Neural cell (in vitro differentiated cells): ENCODE measurements around the gene PPIL4. TPM values are rescaled to one million over a fixed set of nuclear protein-coding genes. Genes with fewer than 3 reads are reported as not detected.

ENCODE experiments used
- H2AFZ ChIP-seq: fragments of 200-600, 300-800 bp; sonication (generic), shearing (Covaris generic); 2 replicates; pipeline ENCODE4 v1.6.0; 2014; ENCODE audit warnings: low read depth, mild to moderate bottlenecking, antibody characterized with exemption, low read length, moderate library complexity
- H3F3A ChIP-seq: fragments of 200-600 bp; shearing (Covaris generic); 2 replicates; pipeline ENCODE4 v1.6.1; 2016; ENCODE audit warnings: mild to moderate bottlenecking, moderate library complexity, mixed read lengths, antibody characterized with exemption, low read length; ENCODE audit not compliant: insufficient read depth, poor library complexity, severe bottlenecking
- H3K27ac ChIP-seq: fragments of 200-600, 300-800 bp; sonication (generic), shearing (Covaris generic); 2 replicates; pipeline ENCODE4 v1.5.1; 2014; ENCODE audit warnings: mild to moderate bottlenecking, low read length, moderate library complexity
- H3K27me3 ChIP-seq: fragments of 300-800, 200-600 bp; sonication (generic), shearing (Covaris generic); 2 replicates; pipeline ENCODE4 v1.6.0; 2014; ENCODE audit warnings: mild to moderate bottlenecking, low read depth, low read length, moderate library complexity; ENCODE audit not compliant: insufficient read depth
- H3K36me3 ChIP-seq: fragments of 300-800, 200-600 bp; sonication (generic), shearing (Covaris generic); 2 replicates; pipeline ENCODE4 v1.5.1; 2014; ENCODE audit warnings: mild to moderate bottlenecking, antibody characterized with exemption, low read length, moderate library complexity; ENCODE audit not compliant: insufficient read depth
- H3K4me2 ChIP-seq: fragments of 300-800, 200-600 bp; sonication (generic), shearing (Covaris generic); 2 replicates; pipeline ENCODE4 v1.6.0; 2014; ENCODE audit warnings: mild to moderate bottlenecking, low read length
- H3K4me3 ChIP-seq: fragments of 300-800, 200-600 bp; sonication (generic), shearing (Covaris generic); 2 replicates; pipeline ENCODE4 v1.5.1; 2014; ENCODE audit warnings: mild to moderate bottlenecking, low read length, moderate library complexity
- H3K79me2 ChIP-seq: fragments of 200-600 bp; shearing (Covaris generic); replicated peaks from 2 replicates; pipeline ENCODE4 v1.6.0; 2014; ENCODE audit warnings: mild to moderate bottlenecking, low read length, moderate library complexity; ENCODE audit not compliant: insufficient read depth
- H3K9ac ChIP-seq: fragments of 300-800, 200-600 bp; sonication (generic), shearing (Covaris generic); 2 replicates; pipeline ENCODE4 v1.6.1; 2016; ENCODE audit warnings: mild to moderate bottlenecking, low read length, mixed read lengths
- H3K9me2 ChIP-seq: fragments of 200-600 bp; shearing (Covaris generic); 2 replicates; pipeline ENCODE4 v1.6.1; 2016; ENCODE audit warnings: mild to moderate bottlenecking, low read length, mixed read lengths; ENCODE audit not compliant: insufficient read depth
- H3K9me3 ChIP-seq: fragments of 200-600, 300-800 bp; sonication (generic), shearing (Covaris generic); 2 replicates; pipeline ENCODE4 v1.6.1; 2016; ENCODE audit warnings: mild to moderate bottlenecking, mixed run types, low read length, moderate library complexity, mixed read lengths
- H4K20me1 ChIP-seq: fragments of 200-600 bp; shearing (Covaris generic); 2 replicates; pipeline ENCODE4 v1.6.1; 2016; ENCODE audit warnings: mild to moderate bottlenecking, mixed run types; ENCODE audit not compliant: insufficient read depth
- CTCF ChIP-seq: fragments of 450-650 bp; IDR thresholded peaks from 2 replicates; pipeline ENCODE4 v1.5.1; 2014; ENCODE audit warnings: antibody characterized with exemption, mild to moderate bottlenecking, moderate library complexity; ENCODE audit not compliant: poor library complexity, severe bottlenecking
- EP300 ChIP-seq: fragments of 450-650 bp; conservative IDR thresholded peaks from 2 replicates; pipeline ENCODE4 v1.6.1; 2014; ENCODE audit warnings: antibody characterized with exemption, mild to moderate bottlenecking, moderate library complexity; ENCODE audit not compliant: poor library complexity, severe bottlenecking
- EZH2 ChIP-seq: fragments of 200-600, 300-800 bp; shearing (Covaris generic), sonication (generic); IDR thresholded peaks from 2 replicates; pipeline ENCODE4 v1.6.1; 2014; ENCODE audit warnings: antibody characterized with exemption, low read length, borderline replicate concordance, mild to moderate bottlenecking; ENCODE audit not compliant: insufficient read depth, poor library complexity, severe bottlenecking
- MXI1 ChIP-seq: fragments of 450-650 bp; conservative IDR thresholded peaks from 2 replicates; pipeline ENCODE4 v1.6.1; 2014; ENCODE audit warnings: antibody characterized with exemption, mild to moderate bottlenecking; ENCODE audit not compliant: poor library complexity, severe bottlenecking
- POLR2AphosphoS5 ChIP-seq: IDR thresholded peaks from 2 replicates; pipeline ENCODE4 v1.6.1; 2012
- RAD21 ChIP-seq: fragments of 450-650 bp; conservative IDR thresholded peaks from 2 replicates; pipeline ENCODE4 v1.6.1; 2014; ENCODE audit warnings: antibody characterized with exemption, mild to moderate bottlenecking, moderate library complexity
- REST ChIP-seq: IDR thresholded peaks from 2 replicates; pipeline ENCODE4 v1.6.1; 2012; ENCODE audit warnings: borderline replicate concordance
- SMC3 ChIP-seq: fragments of 450-650 bp; conservative IDR thresholded peaks from 2 replicates; pipeline ENCODE4 v1.6.1; 2014; ENCODE audit warnings: antibody characterized with exemption, mild to moderate bottlenecking, moderate library complexity; ENCODE audit not compliant: poor library complexity
- TAF1 ChIP-seq: IDR thresholded peaks from 2 replicates; pipeline ENCODE4 v1.6.1; 2012; ENCODE audit warnings: low read depth
- polyA plus RNA-seq: library from polyadenylated mRNA; depleted of rRNA; stranded (reverse); fragments of >200 nt; gene quantifications from 2 replicates; pipeline ENCODE4 v1.2.3, GENCODE V29; 2014

The PPIL4 gene
- polyA plus RNA-seq, 1 donor from 2014 or later: 57.2 TPM

- Histone ChIP-seq H4K20me1 (no peaks in the 10 kb centered on the region), H3K9me2 (no peaks in the 10 kb centered on the region), H3F3A (no peaks in the 10 kb centered on the region), H3K79me2 (no peaks in the 10 kb centered on the region), H3K27ac (no peak overlapping the region), H3K4me3 (no peak overlapping the region), H2AFZ (no peak overlapping the region), H3K9me3 (no peaks in the 10 kb centered on the region), H3K36me3 (no peaks in the 10 kb centered on the region), H3K4me2 (no peak overlapping the region), H3K27me3 (no peaks in the 10 kb centered on the region), H3K9ac (no peak overlapping the region)
- TF ChIP-seq REST: no peak
- TF ChIP-seq CTCF: no peak
- TF ChIP-seq TAF1: no peak
- no peak for TF ChIP-seq EZH2
- TF ChIP-seq MXI1: no peak
- TF ChIP-seq RAD21: no peak
- TF ChIP-seq POLR2AphosphoS5: no peak
- no peak for TF ChIP-seq EP300
- no peak for TF ChIP-seq SMC3
These were observed 63.1 kb downstream of the PPIL4 start for GRCh38 chr6:149482545-149483333.

GRCh38 chr6:149480502-149481280 is 65.2 kb downstream of the PPIL4 start:
- Histone ChIP-seq H2AFZ (no peak overlapping the region), H3K27ac (no peak overlapping the region), H3K27me3 (no peaks in the 10 kb centered on the region), H3K4me3 (no peak overlapping the region), H3K4me2 (no peak overlapping the region), H3K9me2 (no peaks in the 10 kb centered on the region), H3K9ac (no peak overlapping the region), H3K36me3 (no peaks in the 10 kb centered on the region), H4K20me1 (no peaks in the 10 kb centered on the region), H3K9me3 (no peaks in the 10 kb centered on the region), H3F3A (no peaks in the 10 kb centered on the region), H3K79me2 (no peaks in the 10 kb centered on the region)
- no peak for TF ChIP-seq REST
- no peak for TF ChIP-seq MXI1
